HG03378 (cell line): ENCODE results near the gene MYH6.
"Not testable (repeated sequence)": the region's sequence is repeated elsewhere in the genome, so short reads cannot be mapped to it uniquely, and the experiment has no call there.

Experiments
- ATAC-seq: cut with Tn5 transposase; IDR thresholded peaks from one replicate; pipeline ENCODE4 v1.9.1; 2021; ENCODE audit warnings: mild to moderate bottlenecking, moderate library complexity; ENCODE audit not compliant: unreplicated experiment

Gene MYH6

DNA sequence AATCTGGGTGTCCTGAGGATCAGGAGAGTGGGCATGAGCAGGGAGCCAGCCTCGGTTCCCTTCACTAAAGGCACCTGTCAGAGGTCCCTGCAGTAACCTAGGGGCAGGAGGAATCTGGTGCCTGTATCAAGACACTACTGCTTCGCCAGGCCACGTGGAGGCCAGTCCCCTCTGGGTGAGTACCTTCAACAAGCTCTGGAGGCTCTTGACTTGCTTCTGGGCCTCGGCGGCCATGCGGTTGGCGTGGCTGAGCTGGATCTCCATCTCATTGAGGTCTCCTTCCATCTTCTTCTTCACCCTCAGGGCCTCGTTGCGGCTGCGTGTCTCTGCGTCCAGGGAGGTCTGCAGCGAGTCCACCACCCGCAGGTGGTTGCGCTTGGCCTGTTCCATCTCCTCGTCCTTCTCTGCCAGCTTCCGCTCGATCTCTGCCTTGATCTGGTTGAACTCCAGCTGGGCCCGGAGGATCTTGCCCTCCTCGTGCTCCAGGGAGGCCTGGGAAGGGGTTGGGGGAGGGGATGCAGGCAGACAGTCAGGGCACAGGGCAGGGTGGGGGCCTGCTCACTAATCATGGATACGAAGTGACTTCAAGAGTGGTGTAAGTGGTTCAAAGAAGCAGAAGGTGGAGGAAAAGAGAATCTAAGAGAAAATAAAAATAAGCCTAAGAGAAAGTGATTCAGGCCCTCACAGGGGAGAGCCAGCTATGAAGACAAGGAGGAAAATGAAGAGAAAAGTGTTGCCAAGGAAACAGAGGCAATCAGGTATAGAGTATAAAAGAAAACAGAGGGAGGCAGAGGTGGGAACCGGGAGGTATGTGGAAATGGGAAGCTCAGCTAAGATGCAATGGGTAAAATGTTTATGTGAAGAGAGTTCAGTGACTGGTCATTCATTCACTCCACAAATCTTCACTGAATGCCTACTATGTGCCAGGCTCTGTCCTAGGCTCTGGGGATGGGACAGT lies 8.0 kb upstream of the MYH6 start:
- ATAC-seq: no peak

- no peak for ATAC-seq
Measured at GRCh38 chr14:23414906-23415820, 7.1 kb upstream of the MYH6 start.

GRCh38 chr14:23414254-23414653 lies 6.2 kb upstream of the MYH6 start:
- ATAC-seq: no peak

DNA sequence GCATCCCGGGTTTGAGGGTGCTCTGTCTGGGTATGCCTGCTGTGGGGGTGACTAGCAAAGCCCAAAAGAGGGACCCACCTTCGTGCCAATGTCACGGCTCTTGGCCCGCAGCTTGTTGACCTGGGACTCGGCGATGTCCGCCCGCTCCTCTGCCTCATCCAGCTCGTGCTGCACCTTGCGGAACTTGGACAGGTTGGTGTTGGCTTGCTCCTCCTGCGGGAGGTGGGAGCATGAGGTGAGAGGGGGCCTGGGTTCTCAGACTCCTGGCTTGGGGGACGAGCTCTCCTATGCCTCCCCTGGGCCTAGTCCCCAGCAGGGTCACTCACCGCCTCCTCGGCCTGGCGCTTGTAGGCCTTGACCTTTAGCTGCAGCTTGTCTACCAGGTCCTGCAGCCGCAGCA lies 5.6 kb upstream of the MYH6 start:
- ATAC-seq: no peak

DNA sequence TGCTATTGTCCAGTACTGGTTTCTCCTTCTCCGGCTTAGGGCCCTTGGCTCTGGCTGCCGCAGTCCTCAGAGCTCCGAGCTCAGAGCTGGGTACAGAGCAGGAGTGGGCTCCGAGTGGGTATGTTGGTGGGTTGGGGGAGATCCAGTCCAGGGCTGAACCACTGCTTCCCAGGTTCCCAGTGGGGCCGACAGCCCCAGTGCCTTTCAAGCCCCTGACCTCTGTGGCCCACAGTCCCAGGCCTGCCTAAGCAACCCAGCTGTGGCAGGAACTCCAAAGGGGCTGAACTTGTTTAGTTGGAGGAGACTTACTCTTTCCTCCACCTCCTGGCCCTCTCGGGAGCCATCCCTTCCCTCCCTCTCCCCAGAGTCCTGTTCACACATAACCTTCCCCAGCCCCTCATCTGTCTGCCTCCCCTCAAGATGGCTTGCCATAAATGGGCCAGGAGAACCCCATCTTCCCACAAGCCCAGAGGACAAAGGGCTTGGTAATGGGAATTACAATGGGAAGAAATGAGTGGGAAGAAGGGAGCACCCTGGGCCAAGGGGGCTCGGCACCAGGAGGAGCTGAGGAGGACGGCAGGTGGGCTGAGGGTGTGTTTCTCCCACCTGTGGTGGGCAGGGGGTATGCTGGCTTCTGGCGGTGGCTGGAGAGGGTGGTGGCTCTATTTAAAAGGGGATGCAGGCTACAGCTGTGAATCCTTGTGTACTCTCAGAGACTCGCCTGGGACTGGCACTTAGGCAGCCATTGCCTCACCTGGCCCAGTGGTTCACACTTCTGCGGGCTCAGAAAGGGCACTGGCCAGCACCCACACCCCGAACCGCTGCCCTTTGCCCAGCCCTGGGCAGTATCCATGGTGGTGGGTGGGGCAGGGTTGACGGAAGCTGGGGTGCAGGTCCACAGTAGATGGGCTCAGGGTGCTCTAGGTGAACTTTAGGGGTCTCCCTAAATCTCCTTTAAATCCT lies 3.8 kb upstream of the MYH6 start:
- ATAC-seq: no peak

- no peak for ATAC-seq
Measured at GRCh38 chr14:23409966-23410635, 2.0 kb upstream of the MYH6 start.

GRCh38 chr14:23409475-23409874 lies 1.4 kb upstream of the MYH6 start:
- ATAC-seq: no peak

DNA sequence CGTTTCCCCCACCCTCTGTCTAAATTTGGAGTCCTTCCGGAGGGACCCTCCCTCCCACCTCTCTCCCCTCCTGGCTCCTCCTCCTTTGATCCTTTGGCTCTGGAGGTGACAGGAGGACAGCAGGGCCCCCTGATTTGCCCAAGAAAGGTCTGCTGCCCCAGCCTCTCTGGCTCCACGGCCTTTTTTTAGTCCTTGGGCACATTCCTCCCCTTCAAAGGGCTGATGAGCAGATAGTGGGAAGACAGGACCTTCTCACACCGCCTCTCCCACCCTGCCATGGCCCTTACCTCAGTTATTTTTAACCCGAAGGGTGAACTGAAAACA lies 196 bp upstream of the MYH6 start:
- no peak for ATAC-seq

GRCh38 chr14:23406725-23407355 lies 1.2 kb downstream of the MYH6 start:
- ATAC-seq: no peak

DNA sequence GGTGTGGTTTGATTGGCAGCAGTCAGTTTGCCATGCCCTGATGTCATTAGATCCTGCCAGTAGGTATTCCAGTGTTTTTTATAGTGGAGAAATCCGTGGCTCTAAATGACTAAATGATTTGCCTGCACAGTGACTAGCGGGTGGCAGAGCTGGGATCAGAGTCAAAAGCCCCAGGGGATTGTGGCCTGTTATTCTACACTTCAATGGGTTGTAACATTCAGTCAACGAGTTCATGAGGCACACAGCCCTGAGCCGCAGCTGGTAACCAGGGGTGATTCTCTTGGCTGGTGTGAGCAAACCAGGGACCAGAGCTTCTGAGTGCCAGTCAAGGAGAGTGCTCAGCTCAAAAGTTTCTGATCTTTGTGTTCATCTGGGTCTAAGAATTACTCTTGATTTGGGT lies 1.8 kb downstream of the MYH6 start:
- ATAC-seq: no peak

DNA sequence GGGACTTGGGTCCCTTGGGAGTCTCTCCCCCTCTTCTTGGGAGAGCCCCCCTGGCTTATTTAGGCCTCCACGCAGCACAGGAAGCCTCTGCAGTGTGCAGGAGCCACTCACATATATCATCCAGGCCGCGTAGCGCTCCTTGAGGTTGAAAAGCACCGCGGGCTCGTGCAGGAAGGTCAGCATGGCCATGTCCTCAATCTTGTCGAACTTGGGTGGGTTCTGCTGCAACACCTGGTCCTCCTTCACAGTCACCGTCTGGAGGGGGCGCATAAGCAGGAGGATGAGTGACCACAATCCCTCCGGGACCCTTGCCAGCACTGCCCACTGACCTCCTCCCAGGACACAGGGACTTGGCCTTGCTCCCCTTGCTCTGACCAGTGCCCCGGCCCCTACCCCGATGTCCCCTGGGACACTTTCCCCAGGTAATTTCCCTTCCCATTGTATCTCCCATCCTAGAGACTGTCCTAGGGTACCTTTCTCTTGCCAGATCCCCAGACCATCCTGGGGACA lies 2.5 kb downstream of the MYH6 start:
- ATAC-seq: no peak

GRCh38 chr14:23405096-23405495 lies 3.0 kb downstream of the MYH6 start:
- no peak for ATAC-seq

- no peak for ATAC-seq
Measured at GRCh38 chr14:23404331-23404900, 3.7 kb downstream of the MYH6 start.

DNA sequence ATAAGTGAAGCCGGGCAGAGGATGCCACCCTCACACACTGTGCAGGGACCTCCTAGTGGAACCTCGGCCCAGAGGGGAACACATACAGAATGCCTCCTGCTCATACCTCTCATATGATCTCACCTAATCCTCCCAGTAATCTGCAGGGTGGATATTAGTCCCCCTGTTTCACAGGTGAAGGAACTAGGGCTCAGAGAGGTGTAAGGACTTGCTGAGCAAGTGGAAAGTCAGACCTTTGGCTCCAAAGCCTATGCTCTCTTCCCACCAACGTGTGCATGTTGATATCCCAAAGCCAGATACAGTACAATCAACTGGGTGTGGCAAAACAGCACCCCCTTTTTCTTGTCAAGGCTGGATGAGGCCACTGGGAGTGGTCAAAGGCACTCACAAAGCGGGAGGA lies 4.2 kb downstream of the MYH6 start:
- no peak for ATAC-seq

GRCh38 chr14:23403139-23403438 lies 5.0 kb downstream of the MYH6 start:
- no peak for ATAC-seq

- ATAC-seq: no peak
Measured at GRCh38 chr14:23402296-23403138, 5.6 kb downstream of the MYH6 start.

DNA sequence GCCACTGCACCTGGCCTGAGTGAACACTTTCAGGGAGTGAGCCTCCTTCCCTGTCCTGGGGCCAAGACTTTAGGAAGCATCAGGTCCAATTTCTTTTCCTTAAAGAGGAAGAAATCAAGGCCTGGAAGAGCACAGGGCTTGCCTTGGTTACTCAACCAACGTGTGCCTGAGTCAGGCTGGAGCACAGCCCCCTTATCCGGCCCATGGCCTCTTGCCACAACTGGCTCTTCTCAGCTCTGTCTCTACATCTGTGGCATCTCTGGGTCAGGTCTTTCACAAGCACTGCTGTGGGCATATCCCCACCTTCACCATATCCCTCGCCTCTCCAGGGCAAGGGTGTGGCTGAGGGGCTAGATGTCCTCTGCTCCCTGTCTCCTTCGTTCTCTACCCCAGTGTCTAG lies 6.8 kb downstream of the MYH6 start:
- ATAC-seq: no peak

DNA sequence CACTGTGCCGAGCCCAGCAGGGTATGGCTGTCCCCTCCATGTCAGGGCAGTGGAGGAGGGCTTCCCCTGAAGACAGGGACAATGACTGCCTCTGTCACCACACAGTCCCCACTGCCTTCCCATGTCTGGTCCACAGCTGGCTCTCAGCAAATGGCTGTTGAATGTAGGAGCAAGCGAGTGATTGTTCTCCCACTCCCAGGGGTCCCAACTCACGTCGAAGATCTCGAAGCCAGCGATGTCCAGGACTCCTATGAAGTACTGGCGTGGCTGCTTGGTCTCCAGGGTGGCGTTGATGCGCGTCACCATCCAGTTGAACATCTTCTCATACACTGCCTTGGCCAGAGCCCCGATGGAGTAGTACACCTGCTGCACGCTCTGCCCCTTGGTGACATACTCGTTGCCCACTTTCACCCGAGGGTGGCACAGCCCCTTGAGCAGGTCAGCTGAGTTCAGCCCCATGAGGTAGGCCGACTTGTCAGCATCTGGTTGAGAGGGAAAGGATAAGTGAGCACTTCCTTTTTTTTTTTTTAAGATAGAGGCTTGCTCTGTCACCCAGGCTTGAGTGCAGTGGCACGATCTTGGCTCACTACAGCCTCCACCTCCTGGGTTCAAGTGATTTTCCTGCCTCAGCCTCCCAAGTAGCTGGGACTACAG lies 7.5 kb downstream of the MYH6 start:
- not testable (repeated sequence) for ATAC-seq
